DMS153 treated with DMSO at 0.1 percent for 48 hours (cell line): ENCODE results near the gene CISTR.
"Not testable (repeated sequence)": the region's sequence is repeated elsewhere in the genome, so short reads cannot be mapped to it uniquely, and the experiment has no call there.

Experiments used
- DNase-seq: peaks from one replicate; lab custom pipeline; 2025; ENCODE audit not compliant: unreplicated experiment; lab: John Stamatoyannopoulos, UW

CISTR gene

DNA sequence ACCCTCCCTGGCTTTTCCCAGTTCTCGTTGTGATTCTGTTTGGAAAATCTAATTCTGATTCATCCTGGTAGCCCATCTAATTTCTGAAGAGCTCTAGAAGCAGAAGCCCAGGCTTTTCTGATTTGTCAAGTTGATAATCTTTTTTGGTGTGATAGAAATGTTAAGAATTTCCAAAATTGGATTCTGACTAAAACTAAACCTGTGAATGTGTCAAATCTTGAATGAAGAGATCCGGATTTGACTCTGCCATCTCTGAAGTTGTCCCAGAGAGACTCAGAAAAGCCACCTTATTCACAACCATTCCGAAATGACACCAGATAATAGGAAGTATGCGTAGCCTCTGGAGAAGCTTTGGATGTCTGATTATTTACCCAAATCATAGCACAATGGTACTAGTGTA is 12.8 kb upstream of the CISTR start:
- DNase-seq = no peak

DNA sequence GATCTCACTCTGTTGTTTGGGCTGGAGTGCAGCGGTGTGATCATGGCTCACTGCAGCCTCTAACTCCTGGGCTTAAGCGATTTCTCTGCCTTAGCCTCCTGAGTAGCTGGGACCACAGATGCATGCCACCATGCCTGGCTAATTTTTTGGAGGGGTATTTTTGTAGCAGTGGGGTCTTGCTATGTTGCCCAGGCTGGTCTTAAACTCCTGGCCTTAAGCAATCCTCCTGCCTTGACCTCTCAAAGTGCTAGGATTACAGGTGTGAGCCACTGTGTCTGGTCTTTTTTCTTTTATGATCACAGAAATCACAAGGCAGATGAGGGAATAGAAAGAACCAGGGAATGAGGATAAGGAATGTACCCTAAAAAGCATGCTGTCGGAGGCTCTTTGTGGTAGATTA is 11.0 kb upstream of the CISTR start:
- not testable (repeated sequence) for DNase-seq

DNA sequence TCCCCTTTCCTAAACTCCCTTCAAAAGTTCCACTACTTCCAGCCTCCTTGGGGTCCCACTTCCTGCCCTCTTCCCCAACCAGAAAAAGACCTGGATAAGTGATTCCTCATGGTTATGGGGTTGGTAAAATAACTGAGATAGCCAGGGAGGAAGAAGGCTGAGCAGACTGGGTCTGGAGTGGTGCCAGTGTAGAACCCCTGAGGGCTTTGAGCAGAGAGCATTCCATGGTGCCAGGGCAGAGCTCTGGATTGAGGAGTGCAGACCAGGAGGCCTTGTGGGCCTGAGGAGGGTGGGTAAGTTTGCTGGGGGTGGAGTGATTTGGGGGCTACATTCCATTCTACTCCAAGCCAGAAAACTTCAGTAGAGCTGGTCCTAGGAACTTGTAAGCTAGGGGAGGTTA is 9.5 kb upstream of the CISTR start:
- DNase-seq = no peak

DNA sequence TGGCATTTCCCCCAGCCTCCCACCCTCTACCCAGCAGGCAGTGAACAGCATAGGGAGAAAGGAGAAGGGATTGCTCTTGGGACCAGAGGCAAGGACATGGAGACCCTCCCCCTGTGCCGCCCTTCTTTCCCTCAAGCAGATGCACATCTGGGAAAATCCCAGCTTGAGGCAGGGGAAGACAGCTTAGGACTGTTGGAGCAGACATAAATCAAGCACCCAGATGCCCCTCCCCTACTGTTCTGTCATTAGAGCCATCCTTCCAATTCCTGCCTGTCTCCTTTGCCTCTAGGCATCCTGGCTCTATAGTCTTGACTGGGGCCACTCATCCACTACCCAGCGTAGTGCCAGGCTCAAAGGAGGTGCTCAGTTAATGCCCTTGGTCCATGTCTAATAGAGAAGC is 7.5 kb upstream of the CISTR start:
- DNase-seq = no peak

DNA sequence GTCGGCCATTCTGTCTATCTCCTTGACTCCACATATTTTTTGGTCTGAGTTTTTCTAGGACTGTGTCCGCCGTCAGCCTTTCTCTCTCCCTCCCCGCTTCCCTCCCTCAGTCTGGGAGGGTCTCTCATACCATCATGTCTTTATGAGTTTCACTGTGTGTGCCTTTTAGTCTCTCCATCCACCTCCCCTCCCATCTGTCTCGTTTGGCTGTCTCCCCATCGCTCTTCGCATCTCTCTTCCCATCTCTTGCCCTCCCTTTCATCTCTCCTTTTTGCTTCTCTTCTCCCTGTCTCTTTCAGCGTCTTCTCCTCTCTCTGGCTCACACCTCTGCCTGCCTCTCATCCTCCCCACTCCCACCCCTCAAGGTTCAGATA is 6.9 kb upstream of the CISTR start:
- no peak for DNase-seq

DNA sequence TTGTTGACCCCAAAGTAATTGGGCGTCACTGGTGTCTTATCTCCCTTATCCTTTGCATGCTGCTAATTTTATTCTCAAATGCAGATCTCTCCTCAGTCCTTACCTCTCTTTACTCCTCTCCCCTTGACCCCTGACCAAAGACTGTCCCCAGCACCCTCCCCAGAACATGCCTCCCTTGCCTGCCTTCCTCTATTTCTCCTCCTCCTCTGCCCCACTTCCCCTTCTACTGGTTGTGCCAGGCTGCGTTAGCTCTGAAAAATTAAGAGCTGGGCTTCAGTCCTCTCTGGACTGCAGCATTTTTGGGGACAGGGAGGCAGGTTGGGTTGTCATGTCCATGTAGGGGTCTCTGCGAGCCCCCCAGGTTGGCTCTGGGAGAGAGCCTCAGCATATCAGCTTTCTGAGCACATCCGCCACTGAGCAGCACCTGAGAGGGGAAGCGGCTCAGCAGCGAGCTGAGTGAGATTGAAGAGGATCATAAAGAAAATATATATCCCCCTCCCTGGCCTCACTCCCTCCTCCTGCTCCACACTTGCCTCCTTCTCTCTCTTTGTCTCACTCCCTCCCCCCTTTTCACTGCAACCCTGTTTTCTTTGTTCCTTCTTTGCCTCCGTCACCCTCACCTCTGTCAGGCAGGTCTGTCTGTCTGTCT is 6.4 kb upstream of the CISTR start:
- no peak for DNase-seq

DNA sequence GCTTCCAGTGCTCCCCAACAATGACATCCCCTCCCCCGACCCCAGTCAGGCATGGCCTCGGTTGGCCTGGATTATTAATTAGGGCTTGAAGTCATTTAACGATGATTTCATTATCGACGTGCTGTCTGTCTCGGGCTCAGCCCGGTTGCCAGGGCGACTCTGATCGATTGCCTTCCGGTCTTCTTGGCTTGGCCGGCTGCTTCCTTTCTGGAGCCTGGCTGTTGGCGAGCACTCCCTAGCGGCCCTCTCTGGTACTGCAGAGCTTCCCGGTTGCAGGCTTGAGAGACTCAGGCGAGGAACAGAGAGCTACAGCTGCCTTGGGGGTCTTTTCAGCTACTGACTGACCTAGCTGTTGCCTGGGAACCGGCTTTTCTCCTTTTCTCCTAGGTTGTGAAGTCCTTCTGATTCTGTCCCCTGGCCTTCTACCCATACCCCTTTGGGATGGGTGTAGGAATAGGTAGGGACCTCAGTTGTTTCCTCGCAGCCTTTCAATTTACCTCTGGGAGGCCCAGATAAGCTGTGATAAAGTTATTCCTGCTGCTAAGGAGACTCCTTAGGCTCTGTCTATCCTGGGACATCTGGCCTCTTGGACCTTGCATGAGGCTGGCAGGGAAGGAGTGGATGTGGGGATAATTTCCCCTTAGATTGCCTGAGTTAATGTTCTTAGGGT is 5.5 kb upstream of the CISTR start:
- peak; percentile 38 for DNase-seq

DNA sequence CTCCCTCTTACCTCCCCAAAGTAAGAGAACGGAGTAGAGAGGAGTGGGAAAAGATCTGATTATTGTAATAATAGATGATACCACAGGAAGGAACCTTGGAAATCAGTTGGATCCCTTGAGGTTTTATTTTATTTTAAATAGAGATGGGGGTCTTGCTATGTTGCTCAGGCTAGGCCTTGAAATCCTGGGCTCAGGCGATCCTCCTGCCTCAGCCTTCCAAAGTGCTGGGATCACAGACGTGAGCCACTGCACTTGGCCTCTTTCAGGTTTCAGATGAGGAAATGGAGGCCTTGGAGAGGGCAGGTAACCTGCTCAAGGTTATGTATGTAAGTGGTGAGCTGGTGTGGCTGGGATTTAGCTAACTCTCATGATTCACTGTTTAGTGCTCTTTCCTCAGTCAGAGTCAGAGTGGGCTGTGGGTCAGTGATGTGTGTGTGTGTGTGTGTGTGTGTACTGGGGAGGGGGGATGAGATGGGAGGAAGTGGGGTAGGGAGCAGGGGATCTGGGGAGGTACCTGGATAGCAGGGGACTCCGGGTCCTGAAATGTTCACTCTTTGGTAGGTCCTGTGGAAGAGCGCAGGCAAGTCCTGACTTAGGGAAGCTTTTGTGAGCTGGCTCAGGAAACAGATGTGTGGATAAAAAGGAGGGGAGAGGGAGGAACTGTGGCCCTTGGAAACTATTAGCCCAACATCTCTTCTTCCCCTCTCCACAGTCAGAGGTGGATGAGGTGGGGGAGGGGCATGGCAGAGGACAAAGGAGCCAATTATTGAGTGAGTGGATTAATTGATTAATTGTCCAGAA is 4.7 kb upstream of the CISTR start:
- no peak for DNase-seq

DNA sequence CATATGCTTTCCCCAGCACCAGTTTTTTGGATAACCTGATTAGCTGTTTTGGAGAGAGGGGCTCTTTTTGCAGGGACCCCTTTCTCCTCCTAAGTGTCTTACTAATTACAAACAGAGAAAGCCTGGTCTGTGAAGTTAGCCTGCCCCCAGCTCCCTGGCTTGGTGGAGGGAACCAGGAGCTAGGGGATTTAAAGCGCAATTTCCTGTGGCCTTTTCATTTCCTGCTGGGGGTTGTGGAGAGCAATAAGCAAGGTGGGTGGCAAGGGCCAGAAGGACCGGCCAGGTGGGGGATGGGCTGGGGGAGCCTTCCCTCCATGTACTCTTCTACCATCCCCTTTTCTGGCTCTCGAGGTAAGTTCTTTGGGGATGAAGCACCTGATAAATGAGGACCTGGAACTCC is 4.1 kb upstream of the CISTR start:
- no peak for DNase-seq

DNA sequence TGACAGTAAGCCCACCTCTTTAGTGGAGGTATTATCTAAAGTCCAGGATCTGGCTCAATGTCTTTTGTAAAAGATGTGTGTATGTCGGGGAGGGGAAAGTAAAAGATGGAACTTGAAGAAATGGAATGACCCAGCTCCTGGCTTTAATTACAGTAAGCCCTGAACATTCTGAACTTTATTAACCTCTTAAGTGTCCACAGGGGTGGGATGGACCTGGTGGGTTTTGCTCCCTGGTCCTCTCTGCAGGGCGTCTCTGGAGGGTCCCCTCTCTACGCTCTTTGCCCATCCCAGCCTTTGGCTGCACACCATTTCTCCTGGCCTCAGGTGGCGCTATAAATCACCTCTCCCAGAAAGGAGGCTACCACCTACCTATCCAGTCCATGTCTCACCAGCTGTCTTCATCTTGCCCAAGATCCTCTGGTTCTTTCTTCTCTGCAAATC is 3.7 kb upstream of the CISTR start:
- no peak for DNase-seq

DNA sequence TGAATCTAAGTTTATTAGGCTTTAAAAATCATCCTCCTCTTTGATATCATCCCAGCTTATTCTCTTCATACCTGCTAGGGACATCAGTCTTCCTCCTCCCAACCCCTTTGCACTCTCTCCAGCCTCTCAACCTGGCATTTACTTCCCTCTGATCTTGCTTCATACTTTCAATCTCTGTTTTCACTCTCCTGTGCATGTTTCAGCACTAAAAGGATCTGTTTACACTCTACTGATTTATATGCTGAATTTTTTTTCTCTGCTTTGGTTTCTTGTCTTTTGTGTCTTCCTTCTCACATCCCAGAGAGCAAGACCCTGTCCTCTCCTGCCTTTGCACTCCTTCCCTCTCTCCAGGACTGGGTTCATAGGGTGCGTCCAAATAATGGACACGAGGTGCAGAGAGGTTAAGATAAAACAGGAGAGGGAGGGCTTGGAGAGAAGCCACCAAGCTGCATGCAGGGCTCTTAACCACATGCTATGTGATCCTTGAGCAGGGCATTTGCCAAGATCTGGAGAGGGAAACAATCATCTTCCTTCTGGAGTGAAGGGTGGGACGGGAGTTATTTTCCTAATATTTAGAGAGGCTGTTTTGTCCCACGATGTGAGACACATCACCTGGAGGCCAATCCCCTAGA is 3.0 kb upstream of the CISTR start:
- no peak for DNase-seq

DNA sequence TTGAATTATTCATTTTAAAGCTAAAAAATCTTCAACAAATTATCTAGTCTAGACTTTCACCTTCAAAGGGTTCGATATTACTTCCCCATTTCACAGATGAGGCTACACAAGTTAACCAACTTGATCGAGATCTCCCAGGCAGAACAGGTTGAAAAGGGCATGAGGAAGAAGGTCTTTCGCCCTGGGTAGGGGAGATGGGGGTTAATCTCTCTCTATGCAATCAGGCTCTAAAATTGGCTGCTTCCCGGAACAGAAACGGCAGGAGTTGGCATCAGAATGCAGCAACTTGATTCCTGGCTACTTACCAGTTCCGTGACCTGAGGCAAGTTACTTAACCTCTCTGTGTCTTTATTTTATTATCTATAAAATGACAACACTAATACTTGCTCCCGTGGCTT is 2.4 kb upstream of the CISTR start:
- no peak for DNase-seq

DNA sequence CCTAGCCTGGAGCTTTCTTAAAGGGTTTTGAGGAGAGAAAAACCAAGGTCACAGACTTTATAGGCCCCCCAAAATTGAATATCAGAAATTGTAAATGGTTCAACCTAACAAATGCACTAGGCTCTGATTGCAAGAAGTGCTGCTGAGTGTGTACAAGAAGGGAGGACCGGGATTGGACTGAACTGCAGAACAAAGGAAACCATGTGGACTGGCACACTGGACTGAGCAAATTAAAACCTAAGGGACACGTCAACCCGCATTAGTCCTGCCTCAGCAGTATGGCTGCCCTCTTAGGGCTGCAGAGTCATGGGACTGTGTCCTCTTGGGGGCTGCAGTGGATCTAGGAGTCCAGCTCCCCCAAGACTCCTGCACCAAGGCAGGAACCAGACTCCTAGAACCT is 842 bp upstream of the CISTR start:
- DNase-seq = no peak

DNA sequence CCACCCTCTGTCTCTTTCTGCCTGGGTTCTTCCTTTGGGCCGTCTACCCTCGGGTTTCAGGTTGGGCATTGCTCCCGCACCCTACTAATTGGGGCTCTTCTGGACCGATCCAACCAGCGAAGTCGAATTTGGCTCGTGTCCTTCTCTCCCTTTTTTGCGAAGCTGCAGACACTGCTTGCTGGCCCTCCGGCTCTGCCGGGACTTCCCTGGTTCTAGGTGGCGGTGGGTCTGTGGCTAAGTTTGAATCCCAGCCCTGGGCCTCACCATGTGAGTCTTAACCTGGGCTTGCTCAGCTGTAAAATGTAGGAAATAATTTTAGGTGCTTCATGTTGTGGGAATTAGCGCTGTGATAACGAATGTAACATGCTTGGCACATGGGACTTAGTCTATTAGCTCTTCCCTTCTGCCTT is 418 bp upstream of the CISTR start:
- no peak for DNase-seq

DNA sequence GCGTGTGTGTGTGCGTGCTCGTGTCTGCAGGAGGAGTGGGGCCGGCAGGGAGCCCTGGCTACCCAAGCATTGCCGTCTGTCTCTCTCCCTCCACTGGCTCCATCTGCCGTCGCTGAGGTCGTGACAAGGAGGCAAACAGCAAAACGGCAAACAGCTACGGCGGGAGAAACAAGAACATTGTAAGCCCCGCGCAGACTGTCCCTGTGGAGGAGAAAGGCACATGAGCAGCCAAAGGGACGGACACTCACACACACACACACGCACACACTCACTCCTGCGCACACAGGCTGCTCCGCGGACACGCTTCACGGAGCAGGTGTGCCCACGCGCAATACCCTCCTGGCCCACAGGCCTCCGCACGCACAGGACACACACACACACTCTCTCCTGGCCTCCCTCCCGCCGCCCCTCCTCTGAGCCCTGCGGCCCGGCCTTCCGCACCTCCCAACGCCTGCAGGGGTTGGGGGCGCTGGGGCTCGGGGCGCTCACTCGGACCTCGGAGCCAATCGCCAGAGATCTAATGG is 905 bp downstream of the CISTR start:
- no peak for DNase-seq

DNA sequence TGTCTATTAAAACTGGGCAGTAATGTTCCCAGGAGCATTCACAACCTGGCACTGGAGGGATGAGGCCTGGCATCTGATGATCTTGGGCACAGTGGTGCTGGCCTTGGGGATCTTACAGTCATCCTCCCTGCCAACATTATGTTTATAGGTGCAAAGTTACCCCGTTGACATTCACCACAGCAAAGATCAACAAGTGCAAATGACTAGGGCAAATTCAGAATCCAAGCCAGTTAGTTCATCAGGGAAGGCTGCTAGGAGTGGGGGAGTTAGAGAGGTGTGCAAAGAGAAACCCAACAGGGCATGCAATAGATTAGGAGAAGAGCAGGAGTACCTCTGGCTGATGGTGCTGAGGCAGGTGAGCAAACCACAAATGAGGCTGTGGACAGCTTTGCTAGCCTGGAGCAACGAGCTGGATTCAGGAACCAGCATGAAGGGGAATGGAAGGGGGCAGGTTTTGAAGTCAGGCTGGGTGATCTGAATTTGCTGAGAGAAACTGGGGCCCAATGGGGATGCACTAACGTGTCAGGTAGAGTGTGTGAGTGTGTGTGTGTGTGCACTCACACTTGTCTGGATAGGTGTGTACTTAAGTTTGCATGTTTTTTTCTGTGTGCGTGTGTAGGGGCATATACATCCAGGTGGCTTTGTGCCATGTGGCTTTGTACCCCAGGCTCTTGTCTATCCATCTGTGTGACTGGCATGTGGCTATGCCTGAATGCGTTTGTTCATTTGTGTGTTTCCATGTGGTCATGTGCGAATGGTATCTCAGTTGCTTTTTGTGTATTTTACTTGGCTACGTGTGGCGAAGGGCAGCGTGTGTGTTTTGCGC is 1.6 kb downstream of the CISTR start:
- DNase-seq = no peak

DNA sequence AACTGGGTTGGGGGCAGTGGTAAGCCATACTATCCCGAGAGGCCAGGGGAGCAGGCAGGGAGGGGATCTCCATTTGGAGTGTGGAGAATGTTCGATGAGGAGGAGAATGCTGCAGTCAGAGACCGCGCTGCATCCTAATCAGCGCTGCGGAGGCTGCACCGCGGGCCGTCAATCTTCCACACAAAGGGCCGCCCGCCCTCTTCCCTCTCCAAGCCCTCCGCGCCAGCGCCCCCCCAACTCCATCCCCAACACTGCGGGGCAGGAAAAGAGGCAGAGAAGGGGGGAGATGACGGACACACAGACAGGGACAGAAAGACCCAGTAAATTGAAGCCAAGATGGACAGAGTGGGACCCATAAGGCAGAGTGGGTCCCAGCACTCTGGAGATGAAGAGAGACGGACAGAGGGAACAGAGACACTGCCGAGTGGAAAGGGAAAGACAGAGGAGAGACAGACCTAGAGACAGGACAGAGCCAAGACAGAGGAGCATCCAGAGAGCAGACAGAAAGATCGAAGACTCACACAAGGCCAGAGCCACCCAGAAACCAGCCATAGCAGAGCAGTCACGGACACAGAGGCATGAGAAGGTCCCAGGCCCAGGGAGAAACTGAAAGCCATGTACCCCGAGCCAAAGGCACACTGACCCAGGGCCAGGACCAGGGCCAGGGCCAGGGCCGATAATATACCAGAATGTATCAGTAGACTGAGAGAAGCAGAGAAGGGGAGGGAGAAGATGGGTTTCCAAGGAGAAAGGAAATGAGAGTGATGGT is 3.5 kb downstream of the CISTR start:
- no peak for DNase-seq

DNA sequence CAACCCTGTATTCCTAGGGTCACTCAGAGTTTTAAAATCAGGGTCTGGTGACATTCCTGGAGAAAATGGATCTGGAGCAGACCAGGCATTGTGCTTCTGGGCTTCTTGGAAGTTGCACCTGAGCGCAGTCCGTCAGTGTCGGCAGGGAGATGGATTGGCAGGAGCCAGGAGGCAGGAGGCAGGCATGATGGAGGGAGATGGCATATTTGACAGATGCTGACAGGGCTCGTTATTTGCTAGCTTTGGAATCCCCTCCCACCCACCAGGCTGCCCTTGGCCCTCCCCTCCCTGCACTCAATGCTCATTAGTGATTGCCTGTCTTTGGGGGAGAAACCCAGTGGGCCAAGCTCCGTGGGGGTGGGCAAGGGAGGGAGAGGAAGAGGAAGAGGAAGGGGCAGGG is 4.7 kb downstream of the CISTR start:
- DNase-seq = no peak

DNA sequence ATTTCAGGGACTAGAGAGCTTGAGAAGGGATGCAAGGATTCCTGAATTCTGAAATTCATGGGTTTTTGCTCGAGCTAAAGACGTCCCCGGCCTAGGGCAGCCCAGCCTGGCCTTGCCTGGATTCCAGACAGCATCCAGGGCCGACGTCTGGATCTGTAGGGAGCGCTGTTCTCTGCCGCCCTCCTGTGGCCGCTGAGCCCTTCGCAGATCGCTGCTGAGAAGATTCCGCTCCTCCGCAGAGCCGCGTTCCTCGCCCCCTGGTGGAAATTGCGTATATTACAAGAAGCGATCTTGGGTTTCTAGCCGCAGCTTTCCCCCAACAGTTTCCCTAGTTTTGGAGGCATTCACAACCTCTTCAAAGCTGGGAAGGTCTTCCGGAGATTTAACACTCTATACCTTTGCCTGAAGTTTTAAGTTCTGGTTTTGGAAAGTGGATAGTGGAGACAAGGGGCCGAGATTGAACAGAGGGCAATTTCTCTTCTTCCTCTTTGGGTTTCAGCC is 5.1 kb downstream of the CISTR start:
- peak; percentile 74 for DNase-seq

DNA sequence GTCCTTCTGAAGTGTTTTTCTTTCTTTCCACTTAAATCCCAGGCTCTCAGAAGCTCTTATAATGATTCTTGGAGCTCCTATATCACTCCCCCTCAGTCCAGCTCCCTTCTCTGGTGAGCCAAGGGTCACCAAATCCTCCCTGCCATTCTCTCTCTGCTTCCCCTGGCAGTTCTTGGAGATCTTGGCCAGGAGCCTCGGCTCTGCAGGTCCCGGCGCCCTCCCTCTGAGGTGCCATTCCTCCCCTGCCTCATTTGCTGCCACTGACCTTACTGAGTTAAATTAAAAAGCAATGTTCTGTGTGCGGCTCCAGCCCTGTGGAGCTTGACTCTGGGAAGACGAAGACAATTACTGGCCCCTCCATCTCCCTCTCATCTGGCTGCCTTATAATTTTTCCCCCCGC is 7.0 kb downstream of the CISTR start:
- DNase-seq = no peak
